T-helper 2 cell treated with Interferon-gamma antibody and Interleukin-4, amounts not matched to agents 100 ng/mL and 5 ng/mL, for 36 hours (primary cell): ENCODE measurements around the gene CSDE1. TPM values are rescaled to one million over a fixed set of nuclear protein-coding genes. Genes with fewer than 3 reads are reported as not detected.
"Not testable (repeated sequence)": the region's sequence is repeated elsewhere in the genome, so short reads cannot be mapped to it uniquely, and the experiment has no call there.

ENCODE experiments used
- intact Hi-C: fragments of 100-400 bp; cut with micrococcal nuclease; formaldehyde crosslinking; loops from one replicate; pipeline ENCODE4 v1.15.1; 2023
- total RNA-seq: library from RNA; stranded (reverse); gene quantifications from 2 replicates; pipeline ENCODE4 v1.2.3, GENCODE V29; 2022

The CSDE1 gene
- total RNA-seq, result 346 and 367 TPM in 2 replicates

DNA sequence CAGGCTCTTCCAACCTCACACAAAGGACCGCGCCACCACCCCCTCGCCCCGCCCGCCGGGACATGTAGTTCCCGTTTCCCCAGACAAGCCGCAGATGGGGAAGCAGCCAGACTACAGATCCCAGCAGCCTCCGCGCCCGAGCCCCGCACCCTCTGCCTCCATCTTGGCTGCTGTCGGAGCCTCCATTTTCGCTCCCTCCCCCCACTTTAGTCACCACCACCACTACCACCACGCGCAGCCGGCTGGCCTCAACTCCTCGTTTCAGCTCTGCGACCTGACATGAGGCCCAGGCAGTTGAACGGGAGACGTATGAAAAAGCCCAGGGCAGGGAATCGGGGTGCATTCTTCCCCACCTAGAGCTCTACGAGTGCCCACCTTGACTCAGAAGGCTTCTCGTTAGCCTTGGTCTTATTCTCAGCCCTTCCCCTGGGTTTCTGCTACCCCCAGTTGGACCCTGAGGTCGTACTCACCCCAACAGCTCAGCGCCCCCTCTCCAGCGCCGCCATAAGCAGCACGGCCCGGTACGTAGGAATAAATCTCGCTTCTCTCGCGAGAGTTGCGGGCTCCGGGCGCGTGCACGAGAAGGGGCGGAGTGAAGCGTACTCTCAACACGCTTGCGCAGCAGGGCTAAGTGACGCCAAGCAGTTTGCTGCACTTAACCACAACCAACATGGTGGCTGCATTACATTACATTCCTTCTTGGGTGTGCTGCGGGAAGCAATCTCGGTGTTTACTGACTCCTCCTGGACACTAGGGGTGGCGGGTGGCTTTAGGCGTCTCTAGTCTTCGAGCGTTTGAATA, at the start of gene CSDE1:
Gene CSDE1, minus strand, starts transcription at position 530 of the 801 bp plus-strand sequence. CDS start 18,094 bp downstream, outside the sequence.
- intact Hi-C loops, result loop anchor here (1.0 to 2.0 kb wide), 6 partner anchors 23 to 945 kb away; partner anchors contain the start of genes BCAS2, NRAS, RSBN1 and SIKE1

DNA sequence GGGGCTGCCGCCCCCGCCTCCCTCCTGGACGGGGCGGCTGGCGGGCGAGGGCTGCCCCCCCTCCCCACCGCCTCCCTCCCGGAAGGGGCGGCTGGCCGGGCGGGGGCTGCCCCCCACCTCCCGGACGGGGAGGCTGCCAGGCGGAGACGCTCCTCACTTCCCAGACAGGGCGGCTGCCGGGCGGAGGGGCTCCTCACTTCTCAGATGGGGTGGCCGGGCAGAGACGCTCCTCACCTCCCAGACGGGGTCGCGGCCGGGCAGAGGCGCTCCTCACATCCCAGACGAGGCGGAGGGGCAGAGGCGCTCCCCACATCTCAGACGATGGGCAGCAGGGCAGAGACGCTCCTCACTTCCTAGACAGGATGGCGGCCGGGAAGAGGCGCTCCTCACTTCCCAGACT, 46.7 kb upstream of the CSDE1 start:
- intact Hi-C loops, result not testable (repeated sequence)

DNA sequence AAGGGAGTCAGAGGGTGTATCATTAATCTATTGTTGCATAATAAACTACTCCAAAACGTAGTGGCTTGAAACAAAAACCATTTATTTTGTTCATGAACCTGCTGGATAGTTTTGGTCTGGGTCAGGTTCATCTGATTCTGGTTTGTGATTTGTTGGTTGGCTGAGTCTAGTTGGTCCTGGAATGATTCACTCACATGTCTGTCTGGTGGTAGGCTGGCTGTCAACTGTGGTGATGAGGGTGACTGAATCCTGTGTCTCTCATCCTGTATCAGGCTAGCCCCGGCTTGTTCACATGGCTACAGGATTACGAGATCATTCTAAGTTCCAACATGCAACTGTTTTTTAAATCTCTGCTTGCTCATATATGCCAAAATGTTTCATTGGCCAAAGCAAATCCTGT, 45.2 kb upstream of the CSDE1 start:
- intact Hi-C loops, result no loop called here

DNA sequence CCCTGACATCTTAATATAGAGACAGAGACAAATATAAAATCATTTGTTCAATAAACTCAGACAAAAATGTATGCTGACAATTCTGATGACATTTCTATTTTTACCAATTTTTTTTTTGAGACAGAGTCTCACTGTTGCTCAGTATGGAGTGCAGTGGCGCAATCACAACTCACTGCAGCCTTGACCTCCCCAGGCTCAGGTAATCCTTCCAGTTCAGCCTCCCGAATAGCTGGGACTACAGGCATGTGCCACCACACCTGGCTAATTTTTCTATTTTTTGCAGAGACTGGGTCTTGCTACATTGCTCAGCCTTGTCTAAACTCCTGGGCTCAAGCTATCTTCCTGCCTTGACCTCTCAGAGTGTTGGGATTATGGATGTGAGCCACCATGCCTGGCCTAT, 36.3 kb upstream of the CSDE1 start:
- intact Hi-C loops, result no loop called here

DNA sequence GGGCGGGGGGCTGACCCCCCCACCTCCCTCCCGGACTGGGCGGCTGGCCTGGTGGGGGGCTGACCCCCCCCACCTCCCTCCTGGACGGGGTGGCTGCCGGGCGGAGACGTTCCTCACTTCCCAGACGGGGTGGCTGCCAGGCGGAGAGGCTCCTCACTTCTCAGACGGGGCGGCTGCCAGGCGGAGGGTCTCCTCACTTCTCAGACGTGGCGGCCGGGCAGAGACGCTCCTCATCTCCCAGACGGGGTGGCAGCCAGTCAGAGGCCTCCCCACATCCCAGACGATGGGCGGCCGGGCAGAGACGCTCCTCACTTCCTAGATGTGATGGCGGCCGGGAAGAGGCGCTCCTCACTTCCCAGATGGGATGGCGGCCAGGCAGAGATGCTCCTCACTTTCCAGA, 32.8 kb upstream of the CSDE1 start:
- intact Hi-C loops, result not testable (repeated sequence)

DNA sequence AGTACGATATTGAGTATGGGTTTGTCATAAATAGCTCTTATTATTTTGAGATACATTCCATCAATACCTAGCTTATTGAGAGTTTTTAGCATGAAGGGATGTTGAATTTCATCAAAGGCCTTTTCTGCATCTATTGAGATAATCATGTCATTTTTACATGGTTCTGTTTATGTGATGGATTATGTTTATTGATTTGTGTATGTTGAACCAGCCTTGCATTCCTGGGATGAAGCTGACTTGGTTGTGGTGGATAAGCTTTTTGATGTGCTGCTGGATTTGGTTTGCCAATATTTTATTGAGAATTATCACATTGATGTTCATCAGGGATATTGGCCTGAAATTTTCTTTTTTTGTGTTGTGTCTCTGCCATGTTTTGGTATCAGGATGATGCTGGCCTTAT, 28.7 kb upstream of the CSDE1 start:
- intact Hi-C loops, result loop anchor here (10.0 kb wide), 1 partner anchor 442 kb away; no protein-coding TSS in a partner anchor

DNA sequence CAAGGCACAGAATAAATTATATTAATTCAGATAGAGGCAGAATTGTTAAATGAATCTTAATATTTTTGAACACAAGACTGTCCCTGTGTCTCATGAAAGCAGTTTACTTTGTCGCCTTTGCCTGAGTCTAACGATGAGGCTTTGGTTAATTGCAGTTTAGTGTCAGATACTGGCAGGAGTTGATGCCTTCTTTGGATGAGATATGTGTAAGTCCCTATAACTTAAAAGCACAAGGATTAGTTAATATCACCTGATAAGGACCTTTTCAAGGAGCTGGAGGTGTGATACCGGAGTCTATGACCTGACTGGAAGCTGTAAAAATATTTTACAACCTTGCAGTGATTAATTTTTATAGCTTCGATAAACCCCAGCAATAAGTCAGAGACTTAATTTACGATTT, 24.7 kb upstream of the CSDE1 start:
- intact Hi-C loops, result loop anchor here (10.0 kb wide), 1 partner anchor 438 kb away; no protein-coding TSS in a partner anchor

DNA sequence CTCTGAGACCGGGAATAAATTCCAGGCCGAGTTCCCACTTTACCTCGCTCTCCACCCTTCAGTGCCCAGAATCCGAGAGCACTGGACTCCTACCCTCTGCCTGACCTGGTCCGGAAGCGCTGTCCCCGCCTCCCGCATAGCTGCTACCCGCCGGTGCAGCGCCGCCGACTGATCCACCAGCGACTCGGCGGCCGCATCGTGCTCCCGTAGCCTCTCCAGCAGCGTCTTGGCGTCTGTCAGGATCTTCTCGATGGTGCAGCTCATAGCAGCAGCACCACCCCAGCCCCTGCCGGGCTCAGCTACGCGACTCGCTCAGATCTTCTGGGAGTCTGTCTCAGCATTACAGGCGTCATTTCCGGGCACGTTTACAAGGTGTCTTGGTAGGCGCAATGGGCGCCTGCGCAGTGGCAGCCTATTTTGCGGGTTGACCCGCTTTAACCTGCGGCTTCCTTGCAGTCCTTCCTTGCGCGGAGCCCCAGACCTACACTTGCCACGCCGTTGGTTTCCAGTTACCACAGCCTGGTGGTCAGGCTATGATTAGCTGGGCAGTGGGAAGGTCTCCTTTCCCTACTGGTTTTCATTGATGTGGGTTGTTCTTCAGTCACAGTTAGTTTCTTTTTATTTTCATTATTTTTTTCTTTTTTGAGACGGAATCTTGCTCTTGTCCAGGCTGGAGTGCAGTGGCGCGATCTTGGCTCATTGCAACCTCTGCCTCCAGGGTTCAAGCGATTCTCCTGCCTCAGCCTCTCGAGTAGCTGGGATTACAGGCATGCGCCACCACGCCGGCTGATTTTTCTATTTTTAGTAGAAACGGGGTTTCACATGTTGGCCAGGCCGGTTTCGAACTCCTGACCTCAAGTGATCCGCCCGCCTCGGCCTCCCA, 22.8 kb upstream of the CSDE1 start, which contains the start of gene SIKE1:
Gene SIKE1, minus strand, starts transcription at position 342 of the 883 bp plus-strand sequence. Its CDS starts 78 bp downstream, at position 264.
- intact Hi-C loops, result loop anchor here (1.0 to 10.0 kb wide), 6 partner anchors 23 to 436 kb away; partner anchors contain the start of genes BCAS2, CSDE1, NRAS and TRIM33

DNA sequence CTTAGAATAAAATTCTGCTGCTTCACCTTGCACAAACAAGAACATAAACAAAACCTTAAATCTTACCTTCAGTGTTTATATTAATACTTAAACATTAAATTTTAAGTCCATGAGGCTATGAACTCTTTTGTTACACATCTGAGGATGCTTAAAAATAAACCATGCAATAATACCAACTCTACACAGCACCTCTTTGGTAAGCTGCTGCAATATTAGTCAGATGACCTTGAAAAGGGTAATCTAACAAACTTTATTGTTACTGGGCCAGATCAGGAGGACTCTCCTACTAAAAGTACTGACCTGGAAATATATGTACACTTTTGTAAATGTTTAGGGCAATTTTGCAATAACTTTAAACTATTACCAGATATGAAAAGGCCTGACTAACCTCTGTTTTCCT, 21.9 kb upstream of the CSDE1 start:
- intact Hi-C loops, result loop anchor here (1.0 to 10.0 kb wide), 6 partner anchors 22 to 435 kb away; partner anchors contain the start of genes BCAS2, CSDE1, NRAS and TRIM33

DNA sequence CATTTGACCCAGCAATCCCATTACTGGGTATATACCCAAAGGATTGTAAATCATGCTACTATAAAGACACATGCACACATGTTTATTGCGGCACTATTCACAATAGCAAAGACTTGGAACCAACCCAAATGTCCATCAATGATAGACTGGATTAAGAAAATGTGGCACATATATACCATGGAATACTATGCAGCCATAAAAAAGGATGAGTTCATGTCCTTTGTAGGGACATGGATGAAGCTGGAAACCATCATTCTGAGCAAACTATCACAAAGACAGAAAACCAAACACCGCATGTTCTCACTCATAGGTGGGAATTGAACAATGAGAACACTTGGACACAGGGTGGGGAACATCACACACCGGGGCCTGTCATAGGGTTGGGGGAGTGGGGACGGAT, 18.9 kb upstream of the CSDE1 start:
- intact Hi-C loops, result not testable (repeated sequence)

DNA sequence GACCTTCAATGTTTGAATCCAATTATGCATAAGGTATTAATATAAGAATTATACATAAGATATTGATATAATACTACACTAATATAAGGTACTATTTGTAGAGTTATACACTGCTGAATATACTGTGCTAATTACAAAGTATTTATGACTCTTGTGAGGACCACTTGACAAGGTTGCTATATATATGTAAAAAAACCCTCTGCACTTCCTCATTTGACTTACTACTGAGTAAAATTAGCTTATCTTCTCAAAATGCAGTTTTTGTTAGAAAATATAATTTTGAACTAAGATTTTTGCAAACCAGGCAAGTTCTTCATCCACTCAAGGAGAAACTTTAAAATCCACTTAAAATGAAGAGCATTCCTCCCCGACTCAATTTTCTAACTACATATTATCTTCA, 14.2 kb upstream of the CSDE1 start:
- intact Hi-C loops, result no loop called here

DNA sequence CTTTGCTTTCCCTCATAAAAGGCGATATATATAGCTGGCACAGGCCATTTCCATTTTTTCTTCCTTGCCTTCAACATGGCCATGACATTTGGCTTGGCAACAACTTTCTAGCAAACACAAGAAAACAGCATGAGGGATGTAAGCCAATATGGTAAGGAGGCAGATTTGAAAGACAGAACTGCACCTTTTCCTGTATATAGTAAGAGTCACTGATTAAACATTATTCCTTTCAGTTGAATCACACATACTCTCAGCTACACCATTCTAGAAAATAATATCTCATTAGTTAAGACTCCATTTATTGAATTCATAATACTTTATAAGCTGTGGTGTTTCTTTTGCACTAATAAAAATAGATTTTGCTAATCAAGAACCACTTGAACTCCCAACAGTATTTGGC, 13.2 kb upstream of the CSDE1 start:
- intact Hi-C loops, result no loop called here

DNA sequence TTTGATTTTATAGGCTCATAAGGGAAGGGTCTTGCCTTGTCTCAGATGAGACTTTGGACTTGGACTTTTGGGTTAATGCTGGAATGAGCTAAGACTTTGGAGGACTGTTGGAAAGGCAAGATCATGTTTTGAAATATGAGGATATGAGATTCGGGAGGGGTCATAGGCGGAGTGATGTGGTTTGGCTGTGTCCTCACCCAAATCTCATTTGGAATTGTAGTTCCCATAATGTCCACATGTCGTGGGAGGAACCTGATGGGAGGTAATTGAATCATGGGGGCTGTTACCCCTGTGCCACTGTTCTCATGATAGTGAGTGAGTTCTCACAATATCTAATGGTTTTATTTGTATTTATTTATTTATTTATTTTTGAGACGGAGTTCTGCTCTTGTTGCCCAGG, 6.9 kb upstream of the CSDE1 start:
- intact Hi-C loops, result no loop called here

DNA sequence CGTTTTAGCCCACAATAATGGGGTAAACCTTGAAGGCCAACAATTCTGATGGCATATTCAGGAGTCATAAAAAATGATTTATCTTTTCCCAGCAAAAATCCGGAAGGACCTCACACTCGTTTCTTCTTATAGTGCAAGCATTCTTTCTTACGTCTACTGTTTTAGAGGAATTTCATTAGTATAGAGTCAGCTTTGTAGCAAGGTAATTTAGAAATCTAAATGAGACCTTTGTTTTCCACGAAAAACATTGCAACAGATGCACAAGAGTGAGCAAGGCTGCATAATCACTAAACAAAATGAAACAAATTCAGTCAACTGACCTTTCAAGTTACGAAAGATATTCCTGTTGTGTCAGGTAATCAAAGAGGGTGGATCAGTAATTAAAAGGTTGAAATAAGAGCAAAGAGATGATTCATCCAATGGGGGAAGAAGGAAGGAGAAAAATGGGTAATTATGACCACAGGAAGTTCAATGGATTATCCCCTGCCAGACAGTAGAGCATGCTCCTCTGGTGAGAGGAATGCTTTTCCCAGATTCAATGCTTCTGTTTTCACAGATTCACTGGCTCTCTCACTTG, 560 bp upstream of the CSDE1 start:
- intact Hi-C loops, result no loop called here

DNA sequence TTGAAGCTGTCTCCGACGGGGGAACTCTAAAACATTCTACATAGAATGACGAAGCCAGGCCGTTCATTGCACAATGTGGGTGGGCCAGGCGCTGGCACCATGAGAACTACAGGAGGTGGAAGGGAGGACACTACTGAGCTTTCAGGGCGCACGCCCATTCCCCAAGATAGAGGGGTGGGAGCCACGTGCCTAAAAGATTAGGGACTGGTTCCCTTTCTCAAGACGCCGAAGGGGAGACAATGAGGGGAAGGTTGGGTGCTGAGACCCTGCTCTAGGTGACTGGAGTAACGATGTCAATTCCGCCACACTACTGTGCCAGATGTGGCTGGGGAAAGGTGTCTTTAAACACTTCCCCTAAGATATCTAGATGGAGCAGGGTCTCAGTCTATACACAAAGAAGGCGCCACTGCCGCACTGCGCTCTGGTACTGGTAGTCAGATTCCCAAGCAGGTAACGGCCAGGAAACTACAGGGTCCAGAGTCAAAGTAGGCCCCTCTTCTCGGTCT, 782 bp downstream of the CSDE1 start:
- intact Hi-C loops, result loop anchor here (1.0 to 2.0 kb wide), 6 partner anchors 23 to 945 kb away; partner anchors contain the start of genes BCAS2, NRAS, RSBN1 and SIKE1

DNA sequence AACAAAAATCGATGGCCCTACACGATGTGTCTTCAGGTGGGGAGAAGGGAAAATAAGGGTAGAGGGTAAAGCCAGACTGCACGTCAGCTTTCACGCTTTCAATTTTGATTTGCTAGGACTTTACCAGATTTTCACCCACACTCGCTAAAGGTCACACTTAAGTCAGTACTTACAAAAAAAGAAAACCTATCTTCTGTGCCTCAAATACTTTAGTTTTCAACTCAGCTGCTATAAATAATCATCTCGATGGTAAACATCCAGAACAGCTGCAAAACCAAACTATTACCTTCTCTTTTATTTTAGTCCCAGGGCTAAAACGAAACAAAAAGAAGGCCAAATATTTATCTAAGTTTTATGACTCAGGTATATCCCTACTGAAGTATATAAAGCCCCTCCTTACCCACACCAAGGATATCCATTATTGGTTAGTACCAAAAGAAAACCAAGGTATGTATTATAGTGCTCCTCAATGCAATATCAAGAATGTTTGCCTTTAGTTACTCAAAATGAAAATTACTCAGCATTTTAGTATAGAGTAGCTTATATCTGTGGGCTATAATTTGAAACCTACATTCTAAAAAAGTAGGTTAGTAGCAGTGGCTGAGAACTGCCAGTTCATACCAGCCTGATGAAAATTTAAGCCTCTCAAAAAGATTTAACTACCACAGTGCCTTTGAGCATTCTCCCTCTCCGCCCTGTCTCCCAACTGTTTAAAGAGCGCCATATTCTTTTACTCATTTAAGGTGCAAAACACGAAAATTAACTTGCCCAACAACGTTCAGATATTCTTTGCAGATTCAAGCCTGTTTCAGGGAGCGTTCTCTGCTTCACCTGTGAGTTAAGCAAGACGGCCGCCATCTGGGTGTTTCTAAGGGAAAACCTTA, 1.5 kb downstream of the CSDE1 start:
- intact Hi-C loops, result loop anchor here (2.0 kb wide), 1 partner anchor 343 kb away; no protein-coding TSS in a partner anchor

DNA sequence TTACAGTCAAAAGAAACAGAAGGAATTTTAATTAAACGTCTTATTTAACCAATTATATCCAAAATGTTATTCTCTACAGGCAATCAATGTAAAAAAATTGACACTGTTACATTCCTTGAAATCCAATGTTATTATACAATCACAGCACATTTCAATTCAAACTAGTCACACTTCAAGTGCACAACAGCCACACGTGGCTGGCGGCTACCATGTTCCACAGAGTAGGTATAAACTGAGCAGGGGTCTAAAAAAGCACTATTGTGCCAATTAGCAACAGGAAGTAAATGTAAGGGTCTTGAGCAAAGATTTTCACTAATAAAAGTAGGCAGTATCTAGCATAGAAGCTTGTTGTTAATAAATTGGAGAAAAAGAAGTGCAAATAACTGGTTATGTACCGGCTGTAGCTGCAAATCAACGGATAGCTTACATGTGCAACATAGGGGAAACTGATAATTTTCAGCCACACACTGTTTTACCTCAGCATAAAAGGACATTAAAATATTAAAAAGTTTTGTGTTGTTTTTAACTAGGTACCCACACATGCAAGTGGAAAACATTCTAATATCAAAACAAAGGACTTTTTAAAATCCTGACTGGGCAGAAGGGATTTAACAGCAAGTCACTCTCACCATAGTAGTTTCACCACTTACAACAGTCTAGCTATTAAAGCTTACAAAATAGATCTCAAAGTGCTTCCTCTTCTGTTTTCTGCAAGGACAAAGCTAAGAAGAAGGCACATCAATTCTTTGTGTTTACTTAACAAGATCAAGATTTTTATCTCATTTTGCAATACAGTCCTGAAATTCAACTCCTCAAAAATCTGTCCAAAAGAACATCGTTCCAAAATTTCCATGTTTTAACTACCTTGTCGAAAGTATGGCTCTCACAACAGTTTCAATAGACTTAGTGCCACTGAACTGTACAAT, 2.5 kb downstream of the CSDE1 start:
- intact Hi-C loops, result no loop called here

DNA sequence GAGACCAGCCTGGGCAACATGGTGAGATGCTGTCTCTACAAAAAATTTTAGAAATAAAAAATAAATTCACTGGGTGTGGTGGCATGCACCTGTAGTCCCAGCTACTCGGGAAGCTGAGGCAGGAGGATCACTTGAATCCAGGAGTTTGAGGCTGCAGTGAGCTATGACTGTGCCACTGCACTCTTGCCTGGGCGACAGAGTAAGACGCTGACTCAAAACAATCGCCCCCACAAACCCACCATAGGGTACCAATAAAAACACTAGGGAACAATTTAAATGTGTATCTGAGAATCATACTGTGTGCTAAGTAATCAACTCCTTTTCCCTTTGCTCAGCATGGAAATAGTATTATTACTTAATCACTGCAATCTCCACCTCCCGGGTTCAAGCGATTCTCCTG, 4.1 kb downstream of the CSDE1 start:
- intact Hi-C loops, result not testable (repeated sequence)

DNA sequence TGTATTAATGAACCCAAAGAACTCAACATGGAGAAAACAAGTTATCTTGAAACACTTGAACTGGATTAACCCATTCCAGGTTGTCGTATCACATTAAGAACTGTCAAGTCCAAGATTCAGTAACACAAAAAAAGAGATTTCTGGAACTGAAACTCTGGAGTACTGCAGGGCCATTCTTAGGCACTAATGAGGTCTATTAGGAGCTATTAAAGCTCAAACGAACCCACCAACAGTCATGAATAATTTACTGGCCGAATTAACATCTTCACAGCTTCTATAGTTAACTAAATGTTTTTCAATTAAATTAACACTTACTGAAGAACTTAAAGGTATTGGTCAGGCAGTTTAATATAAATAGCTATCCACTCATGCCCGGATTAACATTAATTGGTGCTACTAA, 4.6 kb downstream of the CSDE1 start:
- intact Hi-C loops, result no loop called here
